HUES48 (cell line): ENCODE measurements around the gene NTM.

Experiments used
- H3K27ac ChIP-seq: one replicate; pipeline ENCODE4 v1.7.0; 2013; ENCODE audit warnings: low read depth, low read length, inconsistent platforms
- H3K27me3 ChIP-seq: 2 replicates; pipeline ENCODE4 v1.6.1; 2013; ENCODE audit warnings: mild to moderate bottlenecking, low read length; ENCODE audit not compliant: control insufficient read depth, insufficient read depth
- H3K36me3 ChIP-seq: 2 replicates; pipeline ENCODE4 v1.6.1; 2013; ENCODE audit warnings: low read length; ENCODE audit not compliant: control insufficient read depth, insufficient read depth
- H3K4me1 ChIP-seq: 2 replicates; pipeline ENCODE4 v1.6.1; 2013; ENCODE audit warnings: mild to moderate bottlenecking, low read length; ENCODE audit not compliant: control insufficient read depth, insufficient read depth
- H3K4me3 ChIP-seq: 2 replicates; pipeline ENCODE4 v1.5.1; 2013; ENCODE audit warnings: mild to moderate bottlenecking, low read depth, low read length
- H3K9ac ChIP-seq: 2 replicates; pipeline ENCODE4 v1.6.1; 2013; ENCODE audit warnings: mild to moderate bottlenecking, low read depth, low read length, moderate library complexity
- H3K9me3 ChIP-seq: 2 replicates; pipeline ENCODE4 v1.6.1; 2013; ENCODE audit warnings: low read length; ENCODE audit not compliant: control insufficient read depth, insufficient read depth

NTM gene

DNA sequence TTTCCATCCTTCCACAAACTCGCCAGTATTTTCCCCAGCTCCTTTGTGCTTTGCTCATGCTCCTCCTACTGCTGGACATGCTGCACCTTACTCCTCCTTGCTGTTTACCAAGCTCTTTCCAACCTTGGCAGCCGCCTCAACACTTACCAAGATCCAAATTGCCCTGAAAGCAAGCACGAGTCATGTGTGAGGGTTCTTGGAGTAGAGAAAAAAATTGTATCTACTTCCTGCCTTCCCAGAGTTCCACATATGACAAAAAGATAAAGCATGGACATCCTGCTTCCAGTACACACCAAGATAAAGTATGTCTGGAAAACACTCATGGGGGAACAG lies 767.5 kb downstream of the NTM start:
- H3K27ac ChIP-seq: no peak overlapping the region
- H3K36me3 ChIP-seq: no peaks in the 10 kb centered on the region
- no peaks in the 10 kb centered on the region for H3K4me1 ChIP-seq
- no peaks in the 10 kb centered on the region for H3K9me3 ChIP-seq
- H3K4me3 ChIP-seq: no peak overlapping the region
- H3K27me3 ChIP-seq: no peaks in the 10 kb centered on the region
- no peak overlapping the region for H3K9ac ChIP-seq

GRCh38 chr11:132139181-132139580 lies 768.8 kb downstream of the NTM start:
- Histone ChIP-seq H3K9ac (no peak overlapping the region), H3K4me3 (no peak overlapping the region), H3K4me1 (no peaks in the 10 kb centered on the region), H3K9me3 (no peaks in the 10 kb centered on the region), H3K36me3 (no peaks in the 10 kb centered on the region), H3K27me3 (no peaks in the 10 kb centered on the region), H3K27ac (no peak overlapping the region)

DNA sequence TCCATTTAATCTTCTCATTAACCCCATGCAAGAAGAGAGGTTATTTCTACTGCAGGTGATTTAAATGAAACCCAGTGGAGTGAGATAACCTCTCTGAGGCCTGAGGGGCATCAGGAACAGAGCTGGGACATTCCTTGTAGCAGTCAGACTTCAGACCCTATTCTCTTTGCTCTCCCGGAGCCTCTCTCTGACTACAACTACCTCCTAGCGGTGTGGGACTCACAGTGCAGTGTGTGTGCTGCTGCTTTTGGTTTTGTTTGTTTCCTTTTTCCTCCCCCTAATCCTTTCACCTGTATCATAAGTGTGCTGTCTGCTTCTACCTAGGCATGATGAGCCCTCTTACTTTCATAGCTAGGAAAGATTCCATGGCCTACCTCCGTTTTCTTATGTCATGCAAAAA lies 769.6 kb downstream of the NTM start:
- no peaks in the 10 kb centered on the region for H3K9me3 ChIP-seq
- no peaks in the 10 kb centered on the region for H3K36me3 ChIP-seq
- H3K4me3 ChIP-seq: no peak overlapping the region

DNA sequence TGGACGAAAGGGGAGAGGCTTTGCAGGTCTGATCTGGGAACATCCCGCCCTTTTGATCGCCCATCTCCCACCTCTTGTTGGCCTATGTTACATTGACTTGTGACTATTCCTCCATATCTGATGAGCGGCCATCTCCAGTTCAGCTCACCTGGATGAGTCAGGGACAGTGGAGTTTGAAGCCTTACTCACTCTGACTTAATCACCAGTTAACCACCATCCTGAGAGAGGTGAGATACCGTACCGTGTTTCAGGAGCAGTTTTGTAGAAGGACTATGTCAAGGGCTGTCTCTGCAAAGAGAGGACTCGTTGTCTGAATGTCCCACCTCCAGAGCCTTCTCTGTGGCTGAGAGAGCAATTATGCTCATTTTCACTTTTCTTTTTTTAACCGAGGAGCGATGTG lies 771.7 kb downstream of the NTM start:
- Histone ChIP-seq H3K4me1 (no peaks in the 10 kb centered on the region), H3K27ac (no peak overlapping the region), H3K9me3 (no peaks in the 10 kb centered on the region), H3K27me3 (no peaks in the 10 kb centered on the region), H3K36me3 (no peaks in the 10 kb centered on the region), H3K9ac (no peak overlapping the region), H3K4me3 (no peak overlapping the region)

More for the DNA sequence above, 769.6 kb downstream of the NTM start:
- Histone ChIP-seq H3K27ac (no peak overlapping the region), H3K9ac (no peak overlapping the region), H3K27me3 (no peaks in the 10 kb centered on the region), H3K4me1 (no peaks in the 10 kb centered on the region)

DNA sequence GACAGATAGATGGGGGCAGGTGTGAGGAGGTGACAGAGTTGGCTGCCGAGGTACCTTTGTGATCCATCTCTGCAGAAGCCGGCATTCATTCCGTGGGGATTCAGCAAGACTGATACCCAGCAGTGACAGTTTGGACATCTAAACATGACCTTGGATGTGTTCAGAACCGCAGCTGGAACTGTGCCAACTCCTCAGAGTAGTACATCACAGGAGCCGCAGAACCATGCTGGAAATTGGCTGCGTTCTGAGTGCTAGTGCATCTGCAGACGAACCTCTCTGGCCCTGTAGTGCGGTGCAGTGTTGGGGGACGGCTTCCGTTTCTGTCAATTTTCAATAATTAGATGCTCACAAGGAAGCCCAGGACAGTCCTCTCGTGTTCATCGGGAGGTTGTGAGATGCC lies 772.1 kb downstream of the NTM start:
- Histone ChIP-seq H3K27me3 (no peaks in the 10 kb centered on the region), H3K36me3 (no peaks in the 10 kb centered on the region), H3K4me1 (no peaks in the 10 kb centered on the region), H3K9me3 (no peaks in the 10 kb centered on the region), H3K9ac (no peak overlapping the region), H3K4me3 (no peak overlapping the region), H3K27ac (no peak overlapping the region)

GRCh38 chr11:132147464-132147863 lies 777.0 kb downstream of the NTM start:
- no peaks in the 10 kb centered on the region for H3K27me3 ChIP-seq
- no peak overlapping the region for H3K4me3 ChIP-seq
- no peaks in the 10 kb centered on the region; the same call in 1 of the 2 replicates for H3K4me1 ChIP-seq
- no peak overlapping the region for H3K27ac ChIP-seq
- H3K9me3 ChIP-seq: peaks cover 5% of the 10 kb centered on the region
- no peaks in the 10 kb centered on the region for H3K36me3 ChIP-seq
- H3K9ac ChIP-seq: no peak overlapping the region

- H3K9ac ChIP-seq: no peak overlapping the region
- H3K4me3 ChIP-seq: no peak overlapping the region
- H3K27ac ChIP-seq: no peak overlapping the region
- no peaks in the 10 kb centered on the region for H3K27me3 ChIP-seq
- peaks cover 3% of the 10 kb centered on the region; the same call in 1 of the 2 replicates for H3K9me3 ChIP-seq
- peaks cover 4% of the 10 kb centered on the region; the same call in 1 of the 2 replicates for H3K4me1 ChIP-seq
- no peaks in the 10 kb centered on the region for H3K36me3 ChIP-seq
Measured at GRCh38 chr11:132154781-132155180, 784.4 kb downstream of the NTM start.

DNA sequence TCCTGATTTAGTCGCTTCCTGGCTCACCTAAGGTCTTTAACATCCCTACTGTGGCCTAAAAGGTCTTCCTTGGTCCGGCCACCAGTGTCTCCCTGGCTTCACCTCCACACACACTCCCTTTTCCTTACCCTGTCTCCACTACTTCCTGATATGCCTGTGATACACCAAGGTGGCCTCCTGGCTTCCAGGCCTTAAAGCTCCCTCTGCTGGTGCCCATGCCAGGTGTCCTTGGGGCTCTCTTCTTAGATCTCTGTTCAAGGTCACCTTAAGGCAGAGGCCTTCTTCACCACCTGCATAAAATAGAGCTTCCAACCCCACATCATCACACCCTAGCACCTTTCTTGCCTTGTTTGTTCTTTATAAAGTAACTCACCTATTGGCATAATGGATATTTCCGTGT lies 787.7 kb downstream of the NTM start:
- Histone ChIP-seq H3K9ac (no peak overlapping the region), H3K27ac (no peak overlapping the region), H3K4me1 (peaks cover 4% of the 10 kb centered on the region; the same call in 1 of the 2 replicates), H3K9me3 (no peaks in the 10 kb centered on the region), H3K4me3 (no peak overlapping the region), H3K27me3 (no peaks in the 10 kb centered on the region), H3K36me3 (no peaks in the 10 kb centered on the region)

GRCh38 chr11:132158696-132159095 lies 788.3 kb downstream of the NTM start:
- H3K9me3 ChIP-seq: no peaks in the 10 kb centered on the region
- H3K9ac ChIP-seq: no peak overlapping the region
- H3K27me3 ChIP-seq: no peaks in the 10 kb centered on the region
- H3K4me1 ChIP-seq: peaks cover 4% of the 10 kb centered on the region; the same call in 1 of the 2 replicates
- no peaks in the 10 kb centered on the region for H3K36me3 ChIP-seq
- H3K4me3 ChIP-seq: no peak overlapping the region
- no peak overlapping the region for H3K27ac ChIP-seq

DNA sequence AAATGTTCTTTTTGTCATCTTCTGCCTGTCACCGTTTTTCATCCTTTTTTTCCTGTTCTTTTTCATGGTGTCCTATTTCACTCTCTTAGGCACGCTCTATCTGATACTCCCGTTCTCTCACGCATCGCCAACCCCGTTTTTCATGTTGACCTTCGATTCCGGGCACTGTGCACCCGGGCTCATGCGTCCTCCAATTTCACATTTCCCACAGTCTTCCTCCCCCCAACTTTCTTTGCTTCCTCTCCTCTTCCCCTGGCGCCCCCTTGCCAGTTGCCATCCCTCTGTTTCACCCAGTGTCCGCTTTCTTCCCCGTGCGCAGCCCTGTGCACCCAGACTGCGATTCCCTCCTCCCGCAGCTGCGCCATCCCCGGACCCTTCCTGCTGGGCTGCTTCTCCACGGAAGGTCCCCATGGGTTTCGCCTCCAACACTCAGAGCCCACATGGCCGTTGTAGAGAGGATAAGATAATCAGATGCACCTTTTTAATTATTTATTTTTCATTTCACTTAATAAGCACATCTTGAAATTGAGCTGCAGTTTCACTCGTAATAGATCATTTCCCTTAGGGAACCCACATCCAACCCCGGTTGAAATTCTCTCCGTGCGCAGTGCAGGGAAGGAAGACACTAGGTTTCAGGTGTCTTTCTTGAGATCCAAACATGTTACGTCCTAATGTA lies 791.1 kb downstream of the NTM start:
- Histone ChIP-seq H3K9ac (no peak overlapping the region), H3K27me3 (no peaks in the 10 kb centered on the region), H3K36me3 (no peaks in the 10 kb centered on the region), H3K4me3 (no peak overlapping the region), H3K4me1 (peaks cover 4% of the 10 kb centered on the region; the same call in 1 of the 2 replicates), H3K27ac (no peak overlapping the region), H3K9me3 (no peaks in the 10 kb centered on the region)

DNA sequence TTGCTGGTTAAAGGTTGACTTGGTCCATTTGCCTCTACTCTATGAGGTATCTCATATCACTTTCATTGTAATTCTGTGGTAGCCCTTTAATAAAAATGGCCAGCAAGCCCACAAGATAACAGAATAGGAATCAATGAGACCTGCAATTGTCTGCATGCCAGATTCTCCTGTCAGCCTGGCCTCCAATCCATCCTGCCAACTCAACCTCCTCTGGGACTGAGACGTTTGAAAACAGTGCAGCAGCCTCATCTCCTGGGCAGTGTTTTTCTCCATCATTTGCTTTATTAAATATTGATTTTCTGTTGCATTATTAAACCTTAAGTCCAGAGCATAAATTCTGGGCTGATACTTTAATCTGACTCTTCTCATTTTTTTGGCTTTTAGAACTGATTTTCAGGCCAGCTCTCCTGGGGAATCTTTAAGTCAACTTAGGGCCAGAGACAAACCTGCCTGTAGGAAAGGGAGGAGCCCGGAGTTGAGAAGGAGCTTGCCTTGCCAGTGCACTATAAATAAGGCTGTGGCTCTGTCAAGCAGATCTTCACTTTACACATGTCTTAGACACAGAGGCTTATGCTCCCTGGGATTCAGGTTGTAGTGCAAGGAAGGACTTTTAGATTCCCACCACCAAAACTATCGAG lies 798.0 kb downstream of the NTM start:
- no peaks in the 10 kb centered on the region for H3K27me3 ChIP-seq
- H3K9ac ChIP-seq: no peak overlapping the region
- no peaks in the 10 kb centered on the region for H3K9me3 ChIP-seq
- H3K4me1 ChIP-seq: no peaks in the 10 kb centered on the region
- no peaks in the 10 kb centered on the region for H3K36me3 ChIP-seq
- no peak overlapping the region for H3K27ac ChIP-seq
- H3K4me3 ChIP-seq: no peak overlapping the region
